ENCODE data around the gene HCRTR1.

HCRTR1 gene

DNA sequence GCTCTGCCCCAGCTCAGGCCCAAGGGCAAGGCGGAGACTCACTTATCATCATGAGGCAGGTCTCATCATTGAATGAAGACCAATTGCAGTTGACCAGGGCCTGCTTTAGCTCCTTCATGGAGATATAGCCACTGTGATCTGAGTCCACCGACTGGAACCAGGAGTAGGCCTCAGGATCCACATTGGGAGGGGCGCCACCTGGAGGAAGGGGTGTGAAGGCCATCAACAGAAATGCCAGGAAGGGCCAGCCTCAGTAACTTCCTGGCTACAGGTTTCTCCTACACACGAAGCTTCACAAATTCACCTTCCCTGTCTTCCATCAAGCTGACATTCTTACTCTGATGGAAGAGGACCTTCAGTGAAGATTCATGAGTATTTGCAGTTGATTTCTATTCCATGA is 15.6 kb downstream of the HCRTR1 start:
- TF ChIP-seq PAX5 (IDR thresholded peaks at IDR 0.05; ENCODE audit: insufficient read depth, low read length, severe bottlenecking) (no peak), POLR2A (IDR thresholded peaks at IDR 0.05; ENCODE audit: low read depth, low read length) (no peak), POU2F2 (IDR thresholded peaks at IDR 0.05; ENCODE audit: low read depth, low read length) (no peak), TAF1 (IDR thresholded peaks at IDR 0.05; ENCODE audit: low read depth, low read length) (no peak), SPI1 (IDR thresholded peaks at IDR 0.05; ENCODE audit: low read depth, low read length) (no peak), POLR2AphosphoS5 (IDR thresholded peaks at IDR 0.05; ENCODE audit: low read depth, low read length) (no peak)
- DNase-seq (ENCODE audit: insufficient read length, low spot score) = no peak
- peak; percentile 43 for FAIRE-seq

DNA sequence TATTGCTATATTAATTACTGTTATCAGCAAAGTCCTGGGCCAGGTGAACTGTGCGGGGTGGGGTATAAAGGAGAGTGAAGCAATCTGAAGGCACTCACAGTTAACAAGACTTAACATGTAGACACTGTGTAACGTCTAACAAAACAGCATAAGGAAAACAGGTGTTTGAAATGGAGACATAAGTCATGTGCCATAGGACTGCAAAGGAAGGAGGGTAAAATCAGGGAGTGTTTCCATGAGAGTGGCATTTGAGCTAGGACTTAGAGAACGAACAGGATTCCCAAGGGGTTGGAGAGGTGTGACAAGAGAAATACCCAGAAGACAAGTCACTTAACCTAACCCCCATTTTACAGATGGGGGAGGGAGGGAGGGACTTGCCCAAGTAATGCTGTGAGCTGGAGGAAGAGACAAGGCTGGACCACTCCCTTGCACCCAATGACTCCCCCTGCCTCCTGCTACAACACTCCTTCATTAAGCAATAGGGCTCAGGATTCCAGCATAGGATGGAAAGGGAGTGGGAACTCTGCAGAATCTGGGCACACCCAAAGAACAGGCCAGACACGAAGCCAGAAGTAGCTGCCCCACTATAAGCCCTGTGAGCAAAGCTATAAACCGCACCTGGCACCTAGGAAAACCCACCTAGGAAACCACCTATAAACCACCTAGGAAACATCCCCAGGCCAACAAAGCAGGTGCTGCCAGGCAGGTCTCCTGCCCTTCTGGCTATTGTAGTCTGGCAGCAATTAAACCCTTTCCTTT is 20.6 kb downstream of the HCRTR1 start:
- no peak for DNase-seq (ENCODE audit: insufficient read length, low spot score)
- TF ChIP-seq POLR2AphosphoS5 (IDR thresholded peaks at IDR 0.05; ENCODE audit: low read depth, low read length) (no peak), PAX5 (IDR thresholded peaks at IDR 0.05; ENCODE audit: insufficient read depth, low read length, severe bottlenecking) (no peak), POLR2A (IDR thresholded peaks at IDR 0.05; ENCODE audit: low read depth, low read length) (no peak), POU2F2 (IDR thresholded peaks at IDR 0.05; ENCODE audit: low read depth, low read length) (no peak)
- peak; percentile 45 for FAIRE-seq

DNA sequence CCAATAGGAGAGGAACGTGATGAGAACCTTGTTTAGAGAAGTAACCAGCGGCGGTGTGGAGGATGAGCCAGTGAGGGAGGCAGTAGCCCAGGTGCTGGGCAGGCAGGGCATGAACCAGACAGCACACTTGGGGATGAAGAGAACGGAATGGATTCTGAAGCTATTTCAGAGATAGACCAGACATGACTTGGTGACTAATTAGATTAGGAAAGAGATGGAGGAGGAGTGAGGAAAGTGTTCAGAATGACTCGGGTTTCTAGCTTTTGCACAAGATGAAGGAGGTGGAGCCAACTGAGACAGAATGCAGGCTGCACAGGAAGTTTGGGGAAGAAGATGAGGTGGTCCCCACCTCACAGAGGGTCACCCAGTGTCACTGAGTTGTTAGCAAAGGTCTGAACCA is 22.1 kb downstream of the HCRTR1 start:
- no peak for FAIRE-seq
- TF ChIP-seq POLR2AphosphoS5 (IDR thresholded peaks at IDR 0.05; ENCODE audit: low read depth, low read length) (no peak), SPI1 (IDR thresholded peaks at IDR 0.05; ENCODE audit: low read depth, low read length) (no peak), POLR2A (IDR thresholded peaks at IDR 0.05; ENCODE audit: low read depth, low read length) (no peak), TAF1 (IDR thresholded peaks at IDR 0.05; ENCODE audit: low read depth, low read length) (no peak), PAX5 (IDR thresholded peaks at IDR 0.05; ENCODE audit: insufficient read depth, low read length, severe bottlenecking) (no peak), POU2F2 (IDR thresholded peaks at IDR 0.05; ENCODE audit: low read depth, low read length) (no peak)

DNA sequence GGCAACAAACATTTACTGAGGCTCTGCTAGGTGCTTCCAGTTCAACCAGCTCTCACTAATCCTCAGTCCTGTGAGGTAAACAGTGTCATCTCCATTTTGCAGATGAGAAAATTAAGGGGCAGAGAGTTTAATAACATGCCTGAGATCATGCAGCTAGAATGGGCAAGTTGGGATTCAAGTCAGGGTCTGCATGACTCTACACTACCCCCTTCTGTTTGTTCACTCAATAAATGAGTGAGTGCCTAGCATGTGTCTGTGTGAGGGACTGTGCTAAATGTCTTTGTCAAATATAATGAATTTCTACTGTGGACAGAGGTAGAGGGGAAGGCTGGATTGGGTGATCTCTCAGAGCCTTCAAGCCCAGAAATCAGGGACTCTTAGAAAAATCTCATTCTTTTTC is 22.7 kb downstream of the HCRTR1 start:
- FAIRE-seq (no peak), DNase-seq (ENCODE audit: insufficient read length, low spot score) (no peak)
- no peak for TF ChIP-seq TAF1 (IDR thresholded peaks at IDR 0.05; ENCODE audit: low read depth, low read length)
- no peak for TF ChIP-seq SPI1 (IDR thresholded peaks at IDR 0.05; ENCODE audit: low read depth, low read length)
- no peak for TF ChIP-seq PAX5 (IDR thresholded peaks at IDR 0.05; ENCODE audit: insufficient read depth, low read length, severe bottlenecking)
- TF ChIP-seq POU2F2 (IDR thresholded peaks at IDR 0.05; ENCODE audit: low read depth, low read length) = no peak
- TF ChIP-seq POLR2A (IDR thresholded peaks at IDR 0.05; ENCODE audit: low read depth, low read length) = no peak
- no peak for TF ChIP-seq POLR2AphosphoS5 (IDR thresholded peaks at IDR 0.05; ENCODE audit: low read depth, low read length)

More for the DNA sequence above, 22.1 kb downstream of the HCRTR1 start:
- DNase-seq (ENCODE audit: insufficient read length, low spot score) = no peak

DNA sequence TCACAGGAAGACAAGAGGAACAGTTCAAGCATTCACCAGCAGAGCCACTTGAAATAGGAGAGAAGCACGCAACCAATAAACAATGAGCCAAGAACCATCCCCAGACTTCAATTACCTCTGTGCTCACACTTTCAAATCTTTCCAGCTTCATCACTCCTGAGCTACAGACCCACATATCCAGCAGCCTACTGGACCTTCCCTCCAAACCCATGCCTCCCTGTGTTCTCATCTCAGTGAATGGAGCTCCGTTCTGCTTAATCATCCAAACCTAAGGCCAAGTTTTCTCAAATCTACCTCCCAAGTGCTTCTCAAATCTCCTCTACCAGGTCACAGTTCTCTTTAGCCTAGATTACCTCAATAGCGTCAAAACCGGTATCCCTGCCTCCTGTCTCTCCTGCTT is 23.5 kb downstream of the HCRTR1 start:
- FAIRE-seq = no peak
- no peak for TF ChIP-seq TAF1 (IDR thresholded peaks at IDR 0.05; ENCODE audit: low read depth, low read length)
- no peak for TF ChIP-seq POU2F2 (IDR thresholded peaks at IDR 0.05; ENCODE audit: low read depth, low read length)
- TF ChIP-seq SPI1 (IDR thresholded peaks at IDR 0.05; ENCODE audit: low read depth, low read length) = no peak
- TF ChIP-seq POLR2A (IDR thresholded peaks at IDR 0.05; ENCODE audit: low read depth, low read length) = no peak
- TF ChIP-seq POLR2AphosphoS5 (IDR thresholded peaks at IDR 0.05; ENCODE audit: low read depth, low read length) = no peak
- DNase-seq (ENCODE audit: insufficient read length, low spot score) = no peak

DNA sequence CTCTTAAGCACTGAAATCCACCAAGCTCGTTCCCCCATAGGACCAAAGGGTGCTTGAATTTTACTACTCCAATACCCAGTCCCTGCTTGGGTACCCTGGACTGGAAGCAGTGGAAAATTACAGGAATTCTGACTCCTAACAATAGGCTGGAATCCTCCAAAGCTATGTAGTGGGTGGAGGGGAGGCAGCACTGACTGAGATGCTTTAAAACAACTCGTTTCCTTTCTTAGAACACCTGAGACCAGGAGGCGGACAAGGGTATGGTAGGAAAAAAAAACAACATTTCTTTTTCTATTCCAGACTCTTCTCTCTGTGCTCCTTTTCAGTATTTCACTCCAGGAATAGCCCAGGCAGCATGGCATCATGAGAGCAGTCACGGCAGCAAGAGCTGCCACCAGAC is 24.9 kb downstream of the HCRTR1 start:
- DNase-seq (ENCODE audit: insufficient read length, low spot score) = no peak
- TF ChIP-seq POLR2A (IDR thresholded peaks at IDR 0.05; ENCODE audit: low read depth, low read length) = no peak
- TF ChIP-seq PAX5 (IDR thresholded peaks at IDR 0.05; ENCODE audit: insufficient read depth, low read length, severe bottlenecking) = no peak
- TF ChIP-seq SPI1 (IDR thresholded peaks at IDR 0.05; ENCODE audit: low read depth, low read length) = no peak
- no peak for TF ChIP-seq TAF1 (IDR thresholded peaks at IDR 0.05; ENCODE audit: low read depth, low read length)
- TF ChIP-seq POLR2AphosphoS5 (IDR thresholded peaks at IDR 0.05; ENCODE audit: low read depth, low read length) = no peak
- no peak for TF ChIP-seq POU2F2 (IDR thresholded peaks at IDR 0.05; ENCODE audit: low read depth, low read length)
- no peak for FAIRE-seq

DNA sequence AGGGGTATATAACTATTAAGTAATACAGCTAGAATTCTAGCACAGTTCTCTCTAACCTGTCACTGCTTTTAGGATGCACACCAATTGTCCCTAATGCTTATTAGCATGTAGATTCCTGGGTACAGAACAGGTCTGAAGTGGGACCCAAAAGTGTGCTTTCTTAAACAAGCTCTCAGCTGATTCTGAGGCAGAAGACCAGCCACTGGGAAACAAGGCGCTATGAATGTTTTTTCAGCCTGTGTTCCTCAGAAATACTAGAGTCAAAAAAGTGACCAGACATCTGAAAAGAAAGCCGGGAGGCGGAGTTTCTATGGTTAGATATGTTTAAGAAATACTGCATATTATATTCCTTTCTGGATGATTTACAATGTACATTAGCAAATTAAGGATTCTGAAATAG is 25.4 kb downstream of the HCRTR1 start:
- no peak for FAIRE-seq
- no peak for DNase-seq (ENCODE audit: insufficient read length, low spot score)
- TF ChIP-seq POU2F2 (IDR thresholded peaks at IDR 0.05; ENCODE audit: low read depth, low read length) (no peak), PAX5 (IDR thresholded peaks at IDR 0.05; ENCODE audit: insufficient read depth, low read length, severe bottlenecking) (no peak), POLR2AphosphoS5 (IDR thresholded peaks at IDR 0.05; ENCODE audit: low read depth, low read length) (no peak), TAF1 (IDR thresholded peaks at IDR 0.05; ENCODE audit: low read depth, low read length) (no peak), POLR2A (IDR thresholded peaks at IDR 0.05; ENCODE audit: low read depth, low read length) (no peak), SPI1 (IDR thresholded peaks at IDR 0.05; ENCODE audit: low read depth, low read length) (no peak)

DNA sequence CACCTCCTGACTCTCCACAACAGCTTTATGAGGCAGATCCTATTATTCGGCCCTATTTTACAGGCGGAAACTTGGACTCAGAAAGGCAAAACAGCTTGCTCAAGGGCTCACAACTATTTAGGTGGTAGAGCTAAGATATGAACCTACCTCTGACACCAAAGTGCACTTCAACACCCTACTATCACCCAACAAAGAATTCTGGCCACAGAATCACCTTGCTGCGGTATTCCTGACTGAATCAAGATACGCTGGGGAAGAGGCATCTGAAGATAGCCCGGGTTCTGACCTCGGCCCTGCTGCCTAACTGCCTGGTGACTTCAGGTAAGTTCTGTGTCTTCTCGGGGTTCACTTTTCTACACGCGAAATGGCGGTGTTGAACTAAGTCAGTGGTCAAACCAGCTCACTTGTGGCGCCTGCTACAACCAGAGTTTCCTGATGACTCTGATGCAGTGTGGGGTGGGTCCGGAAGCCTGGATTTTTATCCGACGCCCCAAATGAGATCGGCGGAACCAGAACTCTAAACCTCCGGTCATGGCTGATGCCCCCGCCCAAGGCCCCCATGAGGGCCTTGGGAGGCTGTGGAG is 26.6 kb downstream of the HCRTR1 start:
- TF ChIP-seq POU2F2 (IDR thresholded peaks at IDR 0.05; ENCODE audit: low read depth, low read length) (no peak), TAF1 (IDR thresholded peaks at IDR 0.05; ENCODE audit: low read depth, low read length) (peak; percentile 64; the same call in 1 of the 2 replicates), SPI1 (IDR thresholded peaks at IDR 0.05; ENCODE audit: low read depth, low read length) (no peak), POLR2AphosphoS5 (IDR thresholded peaks at IDR 0.05; ENCODE audit: low read depth, low read length) (no peak), PAX5 (IDR thresholded peaks at IDR 0.05; ENCODE audit: insufficient read depth, low read length, severe bottlenecking) (peak; percentile 40), POLR2A (IDR thresholded peaks at IDR 0.05; ENCODE audit: low read depth, low read length) (no peak; the same call in 1 of the 2 replicates)
- no peak for FAIRE-seq
- no peak for DNase-seq (ENCODE audit: insufficient read length, low spot score)

DNA sequence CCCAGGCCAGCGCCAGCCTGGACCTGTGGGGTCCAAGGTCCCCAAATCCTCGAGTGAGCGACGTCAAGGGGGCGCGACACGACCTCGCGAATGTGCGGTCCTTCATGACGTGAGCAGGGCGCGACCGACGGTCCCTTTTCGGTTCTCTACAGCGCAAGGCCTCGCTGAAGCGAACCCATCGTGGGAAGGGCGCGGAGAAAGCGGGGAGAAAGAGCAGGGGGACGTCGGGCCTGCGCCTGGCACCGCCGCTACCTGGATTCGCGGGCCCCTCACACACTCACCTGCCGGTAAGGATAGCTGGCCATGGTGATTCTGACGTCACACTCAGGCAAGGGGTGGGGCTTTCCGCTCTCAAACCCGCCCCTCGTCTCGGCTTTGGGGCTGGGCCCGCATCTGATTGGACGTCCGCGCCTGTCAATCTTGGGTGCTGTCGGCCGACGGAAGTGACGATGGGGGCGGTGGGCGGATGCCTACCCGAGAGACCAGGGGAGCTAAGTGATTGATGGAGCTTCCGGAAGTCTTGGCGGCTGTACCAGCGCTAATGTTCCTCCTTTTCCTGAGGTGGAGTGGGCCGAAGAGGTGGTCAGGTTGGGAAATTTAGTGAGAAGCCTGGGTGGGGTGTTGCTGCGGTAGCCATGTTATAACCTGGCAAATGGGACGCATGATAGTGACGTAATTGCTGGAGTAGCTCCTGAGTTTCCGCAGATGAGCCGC is 27.2 kb downstream of the HCRTR1 start, which contains the start of gene PEF1:
Gene PEF1, minus strand, starts transcription at position 317 of the 714 bp plus-strand sequence. Its CDS starts 12 bp downstream, at position 305.
- TF ChIP-seq POLR2A (IDR thresholded peaks at IDR 0.05; ENCODE audit: low read depth, low read length) = peak; percentile 70; the same call in 1 of the 2 replicates
- TF ChIP-seq POU2F2 (IDR thresholded peaks at IDR 0.05; ENCODE audit: low read depth, low read length) = no peak; the same call in 1 of the 2 replicates
- TF ChIP-seq PAX5 (IDR thresholded peaks at IDR 0.05; ENCODE audit: insufficient read depth, low read length, severe bottlenecking) = no peak
- peak; percentile 80 for TF ChIP-seq POLR2AphosphoS5 (IDR thresholded peaks at IDR 0.05; ENCODE audit: low read depth, low read length)
- TF ChIP-seq SPI1 (IDR thresholded peaks at IDR 0.05; ENCODE audit: low read depth, low read length) = no peak
- TF ChIP-seq TAF1 (IDR thresholded peaks at IDR 0.05; ENCODE audit: low read depth, low read length) = peak; percentile 16; the same call in 1 of the 2 replicates
- FAIRE-seq = peak; percentile 98
- DNase-seq (ENCODE audit: insufficient read length, low spot score) = peak; percentile 96
